WTC11 (cell line): ENCODE measurements around the gene RHBG.

Source experiments
- ATF2 ChIP-seq: sonication (generic); formaldehyde crosslinking; IDR thresholded peaks from 2 replicates; pipeline ENCODE4 v1.8.1; 2022; ENCODE audit warnings: low read depth, missing genetic modification reagents, borderline replicate concordance
- CTCF ChIP-seq: fragments of 200-600 bp; IDR thresholded peaks from 2 replicates; pipeline ENCODE4 v1.8.0; 2022; ENCODE audit warnings: antibody characterized with exemption
- ZBTB21 ChIP-seq: sonication (generic); formaldehyde crosslinking; IDR thresholded peaks from 2 replicates; pipeline ENCODE4 v1.8.1; 2023; ENCODE audit warnings: mild to moderate bottlenecking, missing genetic modification reagents, borderline replicate concordance
- ZNF512 ChIP-seq: sonication (generic); formaldehyde crosslinking; IDR thresholded peaks from 2 replicates; pipeline ENCODE4 v1.8.1; 2022; ENCODE audit warnings: missing genetic modification reagents, borderline replicate concordance

- TF ChIP-seq CTCF, result no peak
- no peak for TF ChIP-seq ATF2
- TF ChIP-seq ZNF512 (CRISPR knock-in tag), result no peak
- TF ChIP-seq ZBTB21 (CRISPR knock-in tag), result no peak
Measured at GRCh38 chr1:156389311-156389710, 20.3 kb downstream of the RHBG start.
